HepG2 (cell line): Measurements from ENCODE around the gene PSMC3IP. TPM values are rescaled to one million over a fixed set of nuclear protein-coding genes. Genes with fewer than 3 reads are reported as not detected.

Experiments used
- AHR ChIP-seq: IDR thresholded peaks from 2 replicates; pipeline ENCODE4 v1.6.1; 2018; ENCODE audit warnings: missing genetic modification reagents, missing compliant biosample characterization
- GABPA ChIP-seq, 2 experiments: IDR thresholded peaks; 2 replicates each; pipeline ENCODE4 v1.6.1; 2011 to 2016; ENCODE audit warnings: low read depth in 2 of 2, low read length in 1 of 2, missing biosample characterization in 1 of 2, missing genetic modification characterization in 1 of 2
- NFE2 ChIP-seq: sonication (generic); formaldehyde crosslinking; IDR thresholded peaks from 2 replicates; pipeline ENCODE4 v1.4.0; 2020; ENCODE audit warnings: missing genetic modification reagents
- NFE2L1 ChIP-seq: sonication (generic); formaldehyde crosslinking; IDR thresholded peaks from 2 replicates; pipeline ENCODE4 v1.4.0; 2020; ENCODE audit warnings: missing genetic modification reagents, mild to moderate bottlenecking, borderline replicate concordance
- NFYB ChIP-seq: sonication (generic); formaldehyde crosslinking; IDR thresholded peaks from 2 replicates; pipeline ENCODE4 v1.4.0; 2020; ENCODE audit warnings: missing genetic modification reagents
- SMAD1 ChIP-seq: sonication (generic); formaldehyde crosslinking; IDR thresholded peaks from 2 replicates; pipeline ENCODE4 v1.4.0; 2020; ENCODE audit warnings: missing genetic modification reagents, low read depth, mild to moderate bottlenecking, borderline replicate concordance
- SUZ12 ChIP-seq: fragments of 150-350 bp; IDR thresholded peaks from 2 replicates; pipeline ENCODE4 v1.6.1; 2014; ENCODE audit warnings: low read depth, low read length
- TMF1 ChIP-seq: sonication (generic); formaldehyde crosslinking; IDR thresholded peaks from 2 replicates; pipeline ENCODE4 v1.8.1; 2022; ENCODE audit warnings: low read depth, missing genetic modification reagents
- ZBTB34 ChIP-seq: sonication (generic); formaldehyde crosslinking; IDR thresholded peaks from 2 replicates; pipeline ENCODE4 v1.8.0; 2022; ENCODE audit warnings: mild to moderate bottlenecking, missing genetic modification reagents
- ZBTB40 ChIP-seq, 2 experiments: fragments of 450-650 bp in 1 of 2; sonication (generic) in 1 of 2; formaldehyde crosslinking in 1 of 2; IDR thresholded peaks; 2 replicates each; pipeline versions ENCODE4 v1.6.1 to v1.8.0; 2016 to 2022; ENCODE audit warnings: antibody characterized with exemption in 1 of 2, mild to moderate bottlenecking in 1 of 2, missing genetic modification reagents in 1 of 2
- ZBTB42 ChIP-seq: sonication (generic); formaldehyde crosslinking; IDR thresholded peaks from 2 replicates; pipeline ENCODE4 v1.5.0; 2020; ENCODE audit warnings: mild to moderate bottlenecking, missing genetic modification reagents
- ZNF256 ChIP-seq: sonication (generic); formaldehyde crosslinking; conservative IDR thresholded peaks from 2 replicates; pipeline ENCODE4 v1.4.0; 2020; ENCODE audit warnings: missing genetic modification reagents
- ZNF383 ChIP-seq: sonication (generic); formaldehyde crosslinking; IDR thresholded peaks from 2 replicates; pipeline ENCODE4 v1.4.0; 2020; ENCODE audit warnings: missing genetic modification reagents, mild to moderate bottlenecking, borderline replicate concordance
- ZNF451 ChIP-seq: sonication (generic); formaldehyde crosslinking; IDR thresholded peaks from 2 replicates; pipeline ENCODE4 v1.5.0; 2020; ENCODE audit warnings: mild to moderate bottlenecking, missing genetic modification reagents
- ZNF569 ChIP-seq: sonication (generic); formaldehyde crosslinking; IDR thresholded peaks from 2 replicates; pipeline ENCODE4 v1.5.0; 2020; ENCODE audit warnings: mild to moderate bottlenecking, missing genetic modification reagents, moderate library complexity, borderline replicate concordance
- ZNF674 ChIP-seq: sonication (generic); formaldehyde crosslinking; IDR thresholded peaks from 2 replicates; pipeline ENCODE4 v1.5.0; 2020; ENCODE audit warnings: low read depth, mild to moderate bottlenecking, missing genetic modification reagents
- ZNF747 ChIP-seq: sonication (generic); formaldehyde crosslinking; IDR thresholded peaks from 2 replicates; pipeline ENCODE4 v1.8.1; 2023; ENCODE audit warnings: missing genetic modification reagents, mild to moderate bottlenecking, borderline replicate concordance
- ZNF768 ChIP-seq: sonication (generic); formaldehyde crosslinking; IDR thresholded peaks from 2 replicates; pipeline ENCODE4 v1.4.0; 2020; ENCODE audit warnings: missing genetic modification reagents
- ZNF770 ChIP-seq: sonication (generic); formaldehyde crosslinking; IDR thresholded peaks from 2 replicates; pipeline ENCODE4 v1.5.0; 2020; ENCODE audit warnings: mild to moderate bottlenecking, missing genetic modification reagents
- polyA plus RNA-seq, 8 experiments: library from polyadenylated mRNA; depleted of rRNA in 3 of 8; stranded (reverse) in 7 of 8; unstranded in 1 of 8; fragments of >200 nt; fragmentation: Illumina TruSeq in 4 of 8; extraction: Trizol in 4 of 8; gene quantifications; 2 replicates each; pipeline versions ENCODE4 v1.2.1 to v1.2.3, GENCODE V29; 2011 to 2016; ENCODE audit warnings: low read depth in 4 of 8, missing spikeins in 1 of 8, mixed read lengths in 1 of 8; ENCODE audit not compliant: insufficient read depth in 1 of 8
- total RNA-seq, 5 experiments: library from RNA; depleted of rRNA; stranded (reverse); fragments of >200 nt; fragmentation: Illumina TruSeq; extraction: Trizol; gene quantifications; 2 replicates each; pipeline ENCODE4 v1.2.3, GENCODE V29; 2016; ENCODE audit warnings: low read depth in 1 of 5

PSMC3IP gene
- total and polyA plus RNA-seq, 2 of the 13 experiments (the other 11 are each of a cell fraction or from before 2014, with no cell fraction given) = 6.5 to 22.4 TPM

GRCh38 chr17:42536048-42536371 is 41.5 kb downstream of the PSMC3IP start, which contains the start of gene NAGLU (continued):
- TF ChIP-seq ZBTB40 (IDR thresholded peaks at IDR 0.05) (no peak), ZBTB40 (CRISPR knock-in tag; IDR thresholded peaks at IDR 0.05) (no peak; the same call in 1 of the 2 replicates), SUZ12 (no peak), GABPA (IDR thresholded peaks at IDR 0.05; ENCODE audit: low read depth, low read length) (no peak), GABPA (CRISPR knock-in tag; IDR thresholded peaks at IDR 0.05; ENCODE audit: low read depth) (peak; percentile 75), ZNF674 (CRISPR knock-in tag) (no peak), NFE2L1 (no peak), NFE2 (CRISPR knock-in tag) (0 out of 2 replicates have a peak, but pooled peaks have one; percentile 15), ZBTB42 (CRISPR knock-in tag) (no peak), TMF1 (CRISPR knock-in tag) (no peak), AHR (CRISPR knock-in tag) (peak; percentile 94), ZNF770 (no peak), ZNF256 (no peak; the same call in 1 of the 2 replicates), ZNF768 (CRISPR knock-in tag) (no peak), ZNF383 (CRISPR knock-in tag) (no peak), ZNF747 (CRISPR knock-in tag) (peak; percentile 7), SMAD1 (CRISPR knock-in tag) (no peak), NFYB (CRISPR knock-in tag) (peak; percentile 87), ZBTB34 (CRISPR knock-in tag) (no peak), ZNF451 (CRISPR knock-in tag) (no peak), ZNF569 (CRISPR knock-in tag) (no peak)
